WTC11 (cell line): ENCODE data around the gene TASP1. TPM values are rescaled to one million over a fixed set of nuclear protein-coding genes. Genes with fewer than 3 reads are reported as not detected.

Experiments
- ATAC-seq: fragments of 200-7000 bp; cut with Tn5 transposase; 2 replicates; pipeline ENCODE4 v1.10.0; 2021; ENCODE audit warnings: mild to moderate bottlenecking, moderate library complexity
- CTCF ChIA-PET: fragments of 300-600 bp; sonication (Branson Sonifier 250); formaldehyde crosslinking; loops from one replicate; lab custom pipeline; 2021; ENCODE audit warnings: antibody characterized with exemption; lab: Charles Lee
- POLR2A ChIA-PET: fragments of 350-600 bp; sonication (Branson Sonifier 250); formaldehyde crosslinking; loops from one replicate; lab custom pipeline; 2021; ENCODE audit warnings: antibody characterized with exemption; lab: Charles Lee
- DNase-seq: peaks from one replicate; pipeline ENCODE4 v3.0.0; 2021; ENCODE audit warnings: low spot score
- H3K27ac Mint-ChIP-seq: 2 replicates; pipeline ENCODE4 v1.8.0; 2021; ENCODE audit warnings: mixed read lengths
- H3K27me3 Mint-ChIP-seq: 2 replicates; pipeline ENCODE4 v1.8.0; 2021; ENCODE audit warnings: low read depth, mild to moderate bottlenecking, moderate library complexity, mixed read lengths
- H3K36me3 Mint-ChIP-seq: 2 replicates; pipeline ENCODE4 v1.8.0; 2021; ENCODE audit warnings: mixed read lengths
- H3K4me1 Mint-ChIP-seq: 2 replicates; pipeline ENCODE4 v1.8.0; 2022; ENCODE audit warnings: mixed read lengths
- H3K4me3 Mint-ChIP-seq: 2 replicates; pipeline ENCODE4 v1.8.0; 2021; ENCODE audit warnings: mild to moderate bottlenecking, moderate library complexity, mixed read lengths
- H3K9me3 Mint-ChIP-seq: 2 replicates; pipeline ENCODE4 v1.8.0; 2021; ENCODE audit warnings: mixed read lengths
- CBFB ChIP-seq: sonication (generic); formaldehyde crosslinking; IDR thresholded peaks from 2 replicates; pipeline ENCODE4 v1.8.1; 2022; ENCODE audit warnings: mild to moderate bottlenecking, low read depth, missing genetic modification reagents
- FOXJ3 ChIP-seq: sonication (generic); formaldehyde crosslinking; IDR thresholded peaks from 2 replicates; pipeline ENCODE4 v1.9.0; 2021; ENCODE audit warnings: missing genetic modification reagents, mild to moderate bottlenecking, borderline replicate concordance
- GABPB1 ChIP-seq: sonication (generic); formaldehyde crosslinking; IDR thresholded peaks from 2 replicates; pipeline ENCODE4 v1.8.1; 2023; ENCODE audit warnings: mild to moderate bottlenecking, missing genetic modification reagents
- GTF2I ChIP-seq: fragments of 250-450 bp; sonication (Bioruptor Pico); conservative IDR thresholded peaks from 2 replicates; pipeline ENCODE4 v1.4.0; 2021; ENCODE audit warnings: mild to moderate bottlenecking
- IRF2 ChIP-seq: sonication (generic); formaldehyde crosslinking; IDR thresholded peaks from 2 replicates; pipeline ENCODE4 v1.8.0; 2022; ENCODE audit warnings: low read depth, missing genetic modification reagents, borderline replicate concordance
- NR1H2 ChIP-seq: sonication (generic); formaldehyde crosslinking; IDR thresholded peaks from 2 replicates; pipeline ENCODE4 v1.9.0; 2021; ENCODE audit warnings: mild to moderate bottlenecking, moderate library complexity, missing genetic modification reagents
- NR3C1 ChIP-seq: sonication (generic); formaldehyde crosslinking; conservative IDR thresholded peaks from 2 replicates; pipeline ENCODE4 v1.8.1; 2023; ENCODE audit warnings: low read depth, mild to moderate bottlenecking, missing genetic modification reagents
- PRRX2 ChIP-seq: fragments of 250-450 bp; sonication (Bioruptor Pico); IDR thresholded peaks from 2 replicates; pipeline ENCODE4 v1.8.0; 2021; ENCODE audit warnings: mild to moderate bottlenecking
- RELA ChIP-seq: sonication (generic); formaldehyde crosslinking; IDR thresholded peaks from 2 replicates; pipeline ENCODE4 v1.8.1; 2022; ENCODE audit warnings: missing genetic modification reagents, mild to moderate bottlenecking, borderline replicate concordance
- SMAD3 ChIP-seq: sonication (generic); formaldehyde crosslinking; IDR thresholded peaks from 2 replicates; pipeline ENCODE4 v1.8.0; 2022; ENCODE audit warnings: missing genetic modification reagents, mild to moderate bottlenecking, borderline replicate concordance
- ZBTB21 ChIP-seq: sonication (generic); formaldehyde crosslinking; IDR thresholded peaks from 2 replicates; pipeline ENCODE4 v1.8.1; 2023; ENCODE audit warnings: mild to moderate bottlenecking, missing genetic modification reagents, borderline replicate concordance
- ZNF416 ChIP-seq: fragments of 250-450 bp; sonication (Bioruptor Pico); IDR thresholded peaks from 2 replicates; pipeline ENCODE4 v1.9.0; 2021; ENCODE audit warnings: mild to moderate bottlenecking, inconsistent platforms
- ZNF423 ChIP-seq: fragments of 250-450 bp; sonication (Bioruptor Pico); IDR thresholded peaks from 2 replicates; pipeline ENCODE4 v2.1.2; 2022; ENCODE audit warnings: mild to moderate bottlenecking, moderate library complexity
- total RNA-seq: library from RNA; stranded (reverse); gene quantifications from 3 replicates; pipeline ENCODE4 v1.2.3, GENCODE V29; 2021
- TF ChIP-seq, protein P1 (sequence below): sonication (generic); formaldehyde crosslinking; IDR thresholded peaks from 2 replicates; pipeline ENCODE4 v1.8.0; 2022; ENCODE audit warnings: missing genetic modification reagents
- TF ChIP-seq, protein P2 (sequence below): fragments of 250-450 bp; sonication (Bioruptor Pico); IDR thresholded peaks from 2 replicates; pipeline ENCODE4 v1.9.0; 2021; ENCODE audit warnings: mild to moderate bottlenecking, borderline replicate concordance
- TF ChIP-seq, protein P3 (sequence below): fragments of 250-450 bp; sonication (Bioruptor Pico); IDR thresholded peaks from 2 replicates; pipeline ENCODE4 v1.9.0; 2021; ENCODE audit warnings: mild to moderate bottlenecking
- TF ChIP-seq, protein P4 (sequence below): sonication (generic); formaldehyde crosslinking; IDR thresholded peaks from 2 replicates; pipeline ENCODE4 v1.8.0; 2022; ENCODE audit warnings: mild to moderate bottlenecking, missing genetic modification reagents
- TF ChIP-seq, protein P5 (sequence below): sonication (generic); formaldehyde crosslinking; IDR thresholded peaks from 2 replicates; pipeline ENCODE4 v1.8.0; 2022; ENCODE audit warnings: mild to moderate bottlenecking, missing genetic modification reagents
- TF ChIP-seq, protein P6 (sequence below): sonication (generic); formaldehyde crosslinking; IDR thresholded peaks from 2 replicates; pipeline ENCODE4 v1.8.1; 2023; ENCODE audit warnings: mild to moderate bottlenecking, missing genetic modification reagents
- TF ChIP-seq, protein P7 (sequence below): sonication (generic); formaldehyde crosslinking; IDR thresholded peaks from 2 replicates; pipeline ENCODE4 v1.8.1; 2023; ENCODE audit warnings: mild to moderate bottlenecking, missing genetic modification reagents
- TF ChIP-seq, protein P8 (sequence below): fragments of 250-450 bp; sonication (Bioruptor Pico); IDR thresholded peaks from 2 replicates; pipeline ENCODE4 v1.8.0; 2021; ENCODE audit warnings: mild to moderate bottlenecking

Gene TASP1
- total RNA-seq, 1 experiment from 2014 or later = 12.4 TPM

DNA sequence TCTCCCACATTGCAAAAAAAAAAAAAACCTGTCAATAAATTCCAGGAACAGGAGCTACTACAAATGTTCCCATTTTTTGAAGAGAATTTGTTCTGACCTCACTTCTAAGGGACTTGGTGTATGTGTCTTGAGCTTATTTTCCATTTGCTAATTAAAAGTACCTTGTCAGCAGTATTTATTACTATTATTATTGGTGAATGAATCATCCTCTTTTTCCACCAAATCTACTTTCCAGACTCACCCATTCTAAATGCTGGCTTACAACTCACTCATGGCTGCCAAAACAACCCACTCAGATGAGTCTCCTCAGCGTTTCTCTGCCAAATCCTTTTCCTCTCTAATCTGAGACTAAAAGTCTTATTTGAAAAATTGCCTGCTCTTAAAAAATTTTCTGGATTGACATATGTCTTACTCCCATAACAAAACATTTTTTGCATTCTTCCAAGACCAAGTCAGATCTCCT is 33.2 kb upstream of the TASP1 start (continued):
- TF ChIP-seq, protein P1, sequence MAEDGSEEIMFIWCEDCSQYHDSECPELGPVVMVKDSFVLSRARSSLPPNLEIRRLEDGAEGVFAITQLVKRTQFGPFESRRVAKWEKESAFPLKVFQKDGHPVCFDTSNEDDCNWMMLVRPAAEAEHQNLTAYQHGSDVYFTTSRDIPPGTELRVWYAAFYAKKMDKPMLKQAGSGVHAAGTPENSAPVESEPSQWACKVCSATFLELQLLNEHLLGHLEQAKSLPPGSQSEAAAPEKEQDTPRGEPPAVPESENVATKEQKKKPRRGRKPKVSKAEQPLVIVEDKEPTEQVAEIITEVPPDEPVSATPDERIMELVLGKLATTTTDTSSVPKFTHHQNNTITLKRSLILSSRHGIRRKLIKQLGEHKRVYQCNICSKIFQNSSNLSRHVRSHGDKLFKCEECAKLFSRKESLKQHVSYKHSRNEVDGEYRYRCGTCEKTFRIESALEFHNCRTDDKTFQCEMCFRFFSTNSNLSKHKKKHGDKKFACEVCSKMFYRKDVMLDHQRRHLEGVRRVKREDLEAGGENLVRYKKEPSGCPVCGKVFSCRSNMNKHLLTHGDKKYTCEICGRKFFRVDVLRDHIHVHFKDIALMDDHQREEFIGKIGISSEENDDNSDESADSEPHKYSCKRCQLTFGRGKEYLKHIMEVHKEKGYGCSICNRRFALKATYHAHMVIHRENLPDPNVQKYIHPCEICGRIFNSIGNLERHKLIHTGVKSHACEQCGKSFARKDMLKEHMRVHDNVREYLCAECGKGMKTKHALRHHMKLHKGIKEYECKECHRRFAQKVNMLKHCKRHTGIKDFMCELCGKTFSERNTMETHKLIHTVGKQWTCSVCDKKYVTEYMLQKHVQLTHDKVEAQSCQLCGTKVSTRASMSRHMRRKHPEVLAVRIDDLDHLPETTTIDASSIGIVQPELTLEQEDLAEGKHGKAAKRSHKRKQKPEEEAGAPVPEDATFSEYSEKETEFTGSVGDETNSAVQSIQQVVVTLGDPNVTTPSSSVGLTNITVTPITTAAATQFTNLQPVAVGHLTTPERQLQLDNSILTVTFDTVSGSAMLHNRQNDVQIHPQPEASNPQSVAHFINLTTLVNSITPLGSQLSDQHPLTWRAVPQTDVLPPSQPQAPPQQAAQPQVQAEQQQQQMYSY (CRISPR knock-in tag) = no peak
- TF ChIP-seq, protein P2, sequence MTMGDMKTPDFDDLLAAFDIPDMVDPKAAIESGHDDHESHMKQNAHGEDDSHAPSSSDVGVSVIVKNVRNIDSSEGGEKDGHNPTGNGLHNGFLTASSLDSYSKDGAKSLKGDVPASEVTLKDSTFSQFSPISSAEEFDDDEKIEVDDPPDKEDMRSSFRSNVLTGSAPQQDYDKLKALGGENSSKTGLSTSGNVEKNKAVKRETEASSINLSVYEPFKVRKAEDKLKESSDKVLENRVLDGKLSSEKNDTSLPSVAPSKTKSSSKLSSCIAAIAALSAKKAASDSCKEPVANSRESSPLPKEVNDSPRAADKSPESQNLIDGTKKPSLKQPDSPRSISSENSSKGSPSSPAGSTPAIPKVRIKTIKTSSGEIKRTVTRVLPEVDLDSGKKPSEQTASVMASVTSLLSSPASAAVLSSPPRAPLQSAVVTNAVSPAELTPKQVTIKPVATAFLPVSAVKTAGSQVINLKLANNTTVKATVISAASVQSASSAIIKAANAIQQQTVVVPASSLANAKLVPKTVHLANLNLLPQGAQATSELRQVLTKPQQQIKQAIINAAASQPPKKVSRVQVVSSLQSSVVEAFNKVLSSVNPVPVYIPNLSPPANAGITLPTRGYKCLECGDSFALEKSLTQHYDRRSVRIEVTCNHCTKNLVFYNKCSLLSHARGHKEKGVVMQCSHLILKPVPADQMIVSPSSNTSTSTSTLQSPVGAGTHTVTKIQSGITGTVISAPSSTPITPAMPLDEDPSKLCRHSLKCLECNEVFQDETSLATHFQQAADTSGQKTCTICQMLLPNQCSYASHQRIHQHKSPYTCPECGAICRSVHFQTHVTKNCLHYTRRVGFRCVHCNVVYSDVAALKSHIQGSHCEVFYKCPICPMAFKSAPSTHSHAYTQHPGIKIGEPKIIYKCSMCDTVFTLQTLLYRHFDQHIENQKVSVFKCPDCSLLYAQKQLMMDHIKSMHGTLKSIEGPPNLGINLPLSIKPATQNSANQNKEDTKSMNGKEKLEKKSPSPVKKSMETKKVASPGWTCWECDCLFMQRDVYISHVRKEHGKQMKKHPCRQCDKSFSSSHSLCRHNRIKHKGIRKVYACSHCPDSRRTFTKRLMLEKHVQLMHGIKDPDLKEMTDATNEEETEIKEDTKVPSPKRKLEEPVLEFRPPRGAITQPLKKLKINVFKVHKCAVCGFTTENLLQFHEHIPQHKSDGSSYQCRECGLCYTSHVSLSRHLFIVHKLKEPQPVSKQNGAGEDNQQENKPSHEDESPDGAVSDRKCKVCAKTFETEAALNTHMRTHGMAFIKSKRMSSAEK (CRISPR knock-in tag) = no peak
- TF ChIP-seq, protein P3, sequence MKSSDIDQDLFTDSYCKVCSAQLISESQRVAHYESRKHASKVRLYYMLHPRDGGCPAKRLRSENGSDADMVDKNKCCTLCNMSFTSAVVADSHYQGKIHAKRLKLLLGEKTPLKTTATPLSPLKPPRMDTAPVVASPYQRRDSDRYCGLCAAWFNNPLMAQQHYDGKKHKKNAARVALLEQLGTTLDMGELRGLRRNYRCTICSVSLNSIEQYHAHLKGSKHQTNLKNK = no peak
- TF ChIP-seq SMAD3 (CRISPR knock-in tag) = no peak

DNA sequence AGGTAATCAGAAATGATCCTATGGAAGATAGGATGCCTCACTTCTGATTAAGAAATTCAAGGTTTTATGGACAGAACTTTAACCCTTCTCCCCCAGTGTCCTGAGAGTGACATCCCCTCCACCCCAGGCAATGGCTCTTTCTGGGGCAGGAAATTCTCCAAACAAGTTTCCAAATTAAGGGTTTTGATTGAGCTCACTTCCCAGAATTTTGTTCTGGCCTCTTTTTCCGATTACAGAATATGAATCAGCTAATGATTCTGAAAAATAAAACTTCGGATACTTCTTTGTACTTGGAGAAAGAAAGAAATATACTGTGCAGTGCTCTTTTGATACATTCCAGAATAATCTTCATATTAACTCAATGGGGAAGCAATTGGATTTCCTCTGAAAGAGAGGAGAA is 32.8 kb upstream of the TASP1 start:
- Mint-ChIP-seq H3K4me3 (no peak overlapping the region), H3K27me3 (no peaks in the 10 kb centered on the region), H3K27ac (no peak overlapping the region), H3K9me3 (peaks cover 4% of the 10 kb centered on the region; the same call in 1 of the 2 replicates), H3K4me1 (peaks cover 10% of the 10 kb centered on the region), H3K36me3 (no peaks in the 10 kb centered on the region)
- ChIA-PET CTCF (interaction anchor here (0.7 kb wide), 1 partner anchor 210 kb away, joined by 5 read pairs; no protein-coding TSS in a partner anchor), POLR2A (no interaction called here)
- ATAC-seq = no peak
- DNase-seq = no peak
- no peak for TF ChIP-seq ZNF416 (CRISPR knock-in tag)
- TF ChIP-seq, protein P4, sequence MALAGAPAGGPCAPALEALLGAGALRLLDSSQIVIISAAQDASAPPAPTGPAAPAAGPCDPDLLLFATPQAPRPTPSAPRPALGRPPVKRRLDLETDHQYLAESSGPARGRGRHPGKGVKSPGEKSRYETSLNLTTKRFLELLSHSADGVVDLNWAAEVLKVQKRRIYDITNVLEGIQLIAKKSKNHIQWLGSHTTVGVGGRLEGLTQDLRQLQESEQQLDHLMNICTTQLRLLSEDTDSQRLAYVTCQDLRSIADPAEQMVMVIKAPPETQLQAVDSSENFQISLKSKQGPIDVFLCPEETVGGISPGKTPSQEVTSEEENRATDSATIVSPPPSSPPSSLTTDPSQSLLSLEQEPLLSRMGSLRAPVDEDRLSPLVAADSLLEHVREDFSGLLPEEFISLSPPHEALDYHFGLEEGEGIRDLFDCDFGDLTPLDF = no peak
- TF ChIP-seq, protein P5, sequence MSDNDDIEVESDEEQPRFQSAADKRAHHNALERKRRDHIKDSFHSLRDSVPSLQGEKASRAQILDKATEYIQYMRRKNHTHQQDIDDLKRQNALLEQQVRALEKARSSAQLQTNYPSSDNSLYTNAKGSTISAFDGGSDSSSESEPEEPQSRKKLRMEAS (CRISPR knock-in tag) = no peak
- TF ChIP-seq, protein P6, sequence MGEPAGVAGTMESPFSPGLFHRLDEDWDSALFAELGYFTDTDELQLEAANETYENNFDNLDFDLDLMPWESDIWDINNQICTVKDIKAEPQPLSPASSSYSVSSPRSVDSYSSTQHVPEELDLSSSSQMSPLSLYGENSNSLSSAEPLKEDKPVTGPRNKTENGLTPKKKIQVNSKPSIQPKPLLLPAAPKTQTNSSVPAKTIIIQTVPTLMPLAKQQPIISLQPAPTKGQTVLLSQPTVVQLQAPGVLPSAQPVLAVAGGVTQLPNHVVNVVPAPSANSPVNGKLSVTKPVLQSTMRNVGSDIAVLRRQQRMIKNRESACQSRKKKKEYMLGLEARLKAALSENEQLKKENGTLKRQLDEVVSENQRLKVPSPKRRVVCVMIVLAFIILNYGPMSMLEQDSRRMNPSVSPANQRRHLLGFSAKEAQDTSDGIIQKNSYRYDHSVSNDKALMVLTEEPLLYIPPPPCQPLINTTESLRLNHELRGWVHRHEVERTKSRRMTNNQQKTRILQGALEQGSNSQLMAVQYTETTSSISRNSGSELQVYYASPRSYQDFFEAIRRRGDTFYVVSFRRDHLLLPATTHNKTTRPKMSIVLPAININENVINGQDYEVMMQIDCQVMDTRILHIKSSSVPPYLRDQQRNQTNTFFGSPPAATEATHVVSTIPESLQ (CRISPR knock-in tag) = no peak
- no peak for TF ChIP-seq GTF2I (CRISPR knock-in tag)
- TF ChIP-seq, protein P7, sequence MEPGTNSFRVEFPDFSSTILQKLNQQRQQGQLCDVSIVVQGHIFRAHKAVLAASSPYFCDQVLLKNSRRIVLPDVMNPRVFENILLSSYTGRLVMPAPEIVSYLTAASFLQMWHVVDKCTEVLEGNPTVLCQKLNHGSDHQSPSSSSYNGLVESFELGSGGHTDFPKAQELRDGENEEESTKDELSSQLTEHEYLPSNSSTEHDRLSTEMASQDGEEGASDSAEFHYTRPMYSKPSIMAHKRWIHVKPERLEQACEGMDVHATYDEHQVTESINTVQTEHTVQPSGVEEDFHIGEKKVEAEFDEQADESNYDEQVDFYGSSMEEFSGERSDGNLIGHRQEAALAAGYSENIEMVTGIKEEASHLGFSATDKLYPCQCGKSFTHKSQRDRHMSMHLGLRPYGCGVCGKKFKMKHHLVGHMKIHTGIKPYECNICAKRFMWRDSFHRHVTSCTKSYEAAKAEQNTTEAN (CRISPR knock-in tag) = no peak
- no peak for TF ChIP-seq NR1H2 (CRISPR knock-in tag)
- no peak for TF ChIP-seq PRRX2 (CRISPR knock-in tag)
- TF ChIP-seq, protein P8, sequence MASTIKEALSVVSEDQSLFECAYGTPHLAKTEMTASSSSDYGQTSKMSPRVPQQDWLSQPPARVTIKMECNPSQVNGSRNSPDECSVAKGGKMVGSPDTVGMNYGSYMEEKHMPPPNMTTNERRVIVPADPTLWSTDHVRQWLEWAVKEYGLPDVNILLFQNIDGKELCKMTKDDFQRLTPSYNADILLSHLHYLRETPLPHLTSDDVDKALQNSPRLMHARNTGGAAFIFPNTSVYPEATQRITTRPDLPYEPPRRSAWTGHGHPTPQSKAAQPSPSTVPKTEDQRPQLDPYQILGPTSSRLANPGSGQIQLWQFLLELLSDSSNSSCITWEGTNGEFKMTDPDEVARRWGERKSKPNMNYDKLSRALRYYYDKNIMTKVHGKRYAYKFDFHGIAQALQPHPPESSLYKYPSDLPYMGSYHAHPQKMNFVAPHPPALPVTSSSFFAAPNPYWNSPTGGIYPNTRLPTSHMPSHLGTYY (CRISPR knock-in tag) = no peak
- TF ChIP-seq FOXJ3 (CRISPR knock-in tag) = no peak
- no peak for TF ChIP-seq ZNF423 (CRISPR knock-in tag)
- no peak for TF ChIP-seq CBFB (CRISPR knock-in tag)
- no peak for TF ChIP-seq IRF2 (CRISPR knock-in tag)
- no peak for TF ChIP-seq RELA (CRISPR knock-in tag)
- no peak for TF ChIP-seq ZBTB21
- no peak for TF ChIP-seq GABPB1
- no peak for TF ChIP-seq NR3C1 (CRISPR knock-in tag)
